GM18951 (cell line): ENCODE results near the gene TRPM2.

ENCODE experiments used
- POLR2A ChIP-seq: IDR thresholded peaks from 4 replicates; pipeline ENCODE4 v1.6.1; 2011; ENCODE audit warnings: mild to moderate bottlenecking; ENCODE audit not compliant: insufficient read length, insufficient read depth; ENCODE audit errors: extremely low read depth
- in situ Hi-C: fragments of 300-500 bp; cut with MboI; formaldehyde crosslinking; loops from one replicate; pipeline ENCODE4 v1.12.0; 2022; ENCODE audit warnings: low sequenced_read_pairs, mixed read lengths, inconsistent platforms; ENCODE audit not compliant: unreplicated experiment

TRPM2 gene

GRCh38 chr21:44372616-44373015 is 19.2 kb downstream of the TRPM2 start:
- no peak for TF ChIP-seq POLR2A
- in situ Hi-C loops: no loop called here

- in situ Hi-C loops: no loop called here
- no peak for TF ChIP-seq POLR2A
Measured at GRCh38 chr21:44374601-44375280, 21.3 kb downstream of the TRPM2 start.

GRCh38 chr21:44375281-44375651 is 21.8 kb downstream of the TRPM2 start:
- no peak for TF ChIP-seq POLR2A
- in situ Hi-C loops: no loop called here

DNA sequence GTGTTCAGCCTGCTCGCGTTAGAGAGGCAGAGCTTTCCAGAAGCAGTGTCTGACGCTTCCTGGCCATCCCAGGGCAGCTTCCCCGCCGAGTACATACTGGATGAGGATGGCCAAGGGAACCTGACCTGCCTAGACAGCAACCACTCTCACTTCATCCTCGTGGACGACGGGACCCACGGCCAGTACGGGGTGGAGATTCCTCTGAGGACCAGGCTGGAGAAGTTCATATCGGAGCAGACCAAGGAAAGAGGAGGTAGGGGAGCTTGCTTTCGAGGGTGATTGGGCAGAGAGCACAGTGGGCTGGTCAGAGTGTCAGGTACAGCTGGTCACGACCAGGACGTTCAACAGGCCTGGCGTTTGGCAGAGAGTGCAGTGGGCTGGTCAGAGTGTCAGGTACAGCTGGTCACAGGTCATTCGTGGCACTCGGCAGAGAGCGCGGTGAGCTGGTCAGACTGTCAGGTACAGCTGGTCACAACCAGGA is 22.4 kb downstream of the TRPM2 start:
- in situ Hi-C loops: no loop called here
- TF ChIP-seq POLR2A: no peak

- in situ Hi-C loops: no loop called here
- TF ChIP-seq POLR2A: no peak
Measured at GRCh38 chr21:44376606-44377005, 23.2 kb downstream of the TRPM2 start.

GRCh38 chr21:44377201-44377921 is 23.9 kb downstream of the TRPM2 start:
- in situ Hi-C loops: no loop called here

GRCh38 chr21:44377922-44378645 is 24.7 kb downstream of the TRPM2 start:
- in situ Hi-C loops: no loop called here
- TF ChIP-seq POLR2A: no peak

More at GRCh38 chr21:44377201-44377921, 23.9 kb downstream of the TRPM2 start:
- no peak for TF ChIP-seq POLR2A

DNA sequence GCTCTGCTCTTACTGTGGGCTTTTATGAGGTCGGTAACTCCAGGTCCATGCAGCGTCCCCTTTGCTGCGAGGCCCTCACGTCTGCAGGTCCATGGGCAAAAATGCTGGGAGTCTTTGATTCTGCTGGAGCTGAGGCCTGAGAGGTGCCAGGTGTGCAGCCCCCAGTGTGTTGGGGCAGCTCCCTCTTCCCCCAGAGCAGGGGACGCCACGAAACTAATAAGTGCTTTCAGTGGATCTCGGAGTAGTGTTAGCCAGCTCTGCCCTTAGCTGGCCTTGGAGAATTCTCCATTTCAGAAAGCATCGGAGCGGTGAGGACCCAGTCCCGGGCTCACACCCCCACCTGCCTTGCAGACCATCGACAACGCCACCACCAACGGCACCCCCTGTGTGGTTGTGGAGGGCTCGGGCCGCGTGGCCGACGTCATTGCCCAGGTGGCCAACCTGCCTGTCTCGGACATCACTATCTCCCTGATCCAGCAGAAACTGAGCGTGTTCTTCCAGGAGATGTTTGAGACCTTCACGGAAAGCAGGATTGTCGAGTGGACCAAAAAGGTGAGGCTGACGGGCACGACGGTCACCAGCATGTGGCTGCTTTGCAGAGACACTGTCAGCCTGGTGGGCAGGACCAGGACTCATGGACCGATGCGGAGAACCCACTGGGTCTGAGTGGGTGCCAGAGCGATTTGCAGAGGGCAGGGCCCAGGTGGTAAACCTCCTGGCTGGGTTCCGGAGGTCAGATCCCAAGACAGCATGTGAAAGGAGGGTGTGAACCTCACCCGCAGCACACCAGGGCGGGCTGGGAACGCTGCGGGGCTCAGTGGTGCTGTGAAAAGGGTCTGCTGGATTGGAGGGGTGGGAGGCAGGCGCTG is 25.5 kb downstream of the TRPM2 start:
- no peak for TF ChIP-seq POLR2A
- in situ Hi-C loops: no loop called here

GRCh38 chr21:44379515-44379848 is 26.1 kb downstream of the TRPM2 start:
- TF ChIP-seq POLR2A: no peak
- in situ Hi-C loops: no loop called here

DNA sequence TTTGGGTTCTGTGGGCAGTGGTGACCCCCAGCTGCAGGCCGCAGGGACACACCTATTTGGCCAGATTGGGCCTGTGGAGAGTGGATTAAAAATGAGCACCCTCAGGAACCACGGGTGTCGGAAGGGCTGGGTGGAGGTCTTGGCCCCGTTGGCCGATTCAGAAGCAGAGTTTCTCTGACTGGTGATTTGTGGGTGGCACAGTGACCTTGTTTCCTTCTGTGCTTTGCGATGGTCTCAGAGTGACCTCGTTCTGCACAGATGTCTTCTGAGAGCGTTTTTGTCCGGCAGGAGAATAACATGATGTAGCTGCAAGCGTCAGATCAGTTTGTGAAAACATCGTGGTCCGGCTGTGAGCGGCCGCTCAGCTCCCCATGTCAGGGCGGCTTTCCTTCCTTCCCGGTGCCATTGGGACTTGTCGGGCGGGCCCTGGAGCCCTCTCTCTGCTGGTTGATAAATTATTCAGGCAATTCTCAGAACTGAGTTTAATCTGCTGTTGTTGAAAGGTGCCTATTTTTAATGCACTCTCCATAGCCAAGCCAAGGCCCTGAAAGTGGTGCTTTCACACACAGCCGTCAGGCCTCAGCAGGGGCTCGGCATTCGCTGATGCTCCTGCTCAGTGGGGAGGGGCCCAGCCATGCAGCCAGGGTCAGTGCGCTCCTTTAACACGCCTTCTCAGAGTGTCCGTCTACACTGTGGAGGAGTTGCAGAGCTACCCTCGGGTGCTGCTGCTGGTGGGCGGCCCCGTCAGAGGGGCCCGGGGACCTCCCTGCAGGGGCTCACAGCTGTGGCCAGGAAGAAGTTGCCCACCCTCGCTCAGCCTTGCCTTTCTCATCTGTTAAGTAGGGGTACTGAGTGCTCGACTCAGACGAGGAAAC is 26.8 kb downstream of the TRPM2 start:
- TF ChIP-seq POLR2A: no peak
- in situ Hi-C loops: no loop called here

GRCh38 chr21:44380876-44381275 is 27.5 kb downstream of the TRPM2 start:
- in situ Hi-C loops: no loop called here
- TF ChIP-seq POLR2A: no peak

- in situ Hi-C loops: no loop called here
Measured at GRCh38 chr21:44381874-44382273, 28.5 kb downstream of the TRPM2 start.

More at GRCh38 chr21:44381874-44382273, 28.5 kb downstream of the TRPM2 start:
- no peak for TF ChIP-seq POLR2A
